HCT116 (cell line): Measurements from ENCODE around the gene SLC2A4. TPM values are rescaled to one million over a fixed set of nuclear protein-coding genes. Genes with fewer than 3 reads are reported as not detected.
A peak's percentile ranks its signal among the peaks of the same experiment; 100 is the strongest.

Experiments
- ATAC-seq: fragments of 200-7000 bp; cut with Tn5 transposase; 2 replicates; pipeline ENCODE4 v1.9.1; 2020; ENCODE audit warnings: mild to moderate bottlenecking, moderate library complexity
- BruUV-seq: library from RNA; stranded (reverse); fragments of 400-500 nt; replicated peaks from 2 replicates; lab custom pipeline; 2021; lab: Mats Ljungman, UMichigan
- CTCF ChIA-PET: fragments of 300-600 bp; sonication (Branson Sonifier 250); formaldehyde crosslinking; loops from one replicate; lab custom pipeline; 2021; ENCODE audit warnings: antibody characterized with exemption; lab: Charles Lee
- POLR2A ChIA-PET: fragments of 300-600, 350-600 bp; sonication (Branson Sonifier 250); formaldehyde crosslinking; loops from one replicate; lab custom pipeline; 2021; ENCODE audit warnings: antibody characterized with exemption; lab: Charles Lee
- RAD21 ChIA-PET, 2 experiments: fragments of 300-600 bp; sonication (Branson Sonifier 250); formaldehyde crosslinking; loops; one replicate each; lab custom pipeline; 2023; ENCODE audit warnings: low total read pairs in 2 of 2; ENCODE audit not compliant: uncharacterized antibody in 2 of 2, unreplicated experiment in 2 of 2, low non-redundant PET in 1 of 2; lab: Charles Lee
- DNase-seq: peaks from one replicate; pipeline ENCODE4 v3.0.0-alpha.2; 2010; ENCODE audit warnings: low read depth, low spot score
- H2AFZ ChIP-seq: fragments of 200-600 bp; shearing (Covaris generic), sonication (generic); 2 replicates; pipeline ENCODE4 v1.6.1; 2017; ENCODE audit warnings: low read depth, mixed run types, mixed read lengths, antibody characterized with exemption, low read length; ENCODE audit not compliant: poor library complexity, severe bottlenecking
- H3K27ac ChIP-seq: 2 replicates; pipeline ENCODE4 v1.5.1; 2012; ENCODE audit warnings: low read depth, low read length
- H3K27me3 ChIP-seq: fragments of 200-600 bp; sonication (generic); 2 replicates; pipeline ENCODE4 v1.6.1; 2016; ENCODE audit warnings: mixed run types, low read length, mixed read lengths; ENCODE audit not compliant: insufficient read depth
- H3K36me3 ChIP-seq, 2 experiments: fragments of 200-500 bp in 1 of 2; fragments of 200-600 bp in 1 of 2; sonication (Bioruptor generic) in 1 of 2; sonication (generic) in 1 of 2; 2 replicates each; pipeline versions ENCODE4 v1.5.1 to v1.6.1; 2014 to 2016; ENCODE audit warnings: low read length in 2 of 2, inconsistent platforms in 1 of 2, mixed read lengths in 1 of 2, mixed run types in 1 of 2; ENCODE audit not compliant: insufficient read depth in 2 of 2, control insufficient read depth in 1 of 2
- H3K4me1 ChIP-seq, 2 experiments: fragments of 200-600 bp in 1 of 2; sonication (generic) in 1 of 2; 2 replicates each; pipeline versions ENCODE4 v1.5.1 to v1.6.1; 2012 to 2017; ENCODE audit warnings: low read length in 2 of 2, inconsistent platforms in 1 of 2, mild to moderate bottlenecking in 1 of 2, mixed read lengths in 1 of 2, mixed run types in 1 of 2, moderate library complexity in 1 of 2; ENCODE audit not compliant: insufficient read depth in 2 of 2, control insufficient read depth in 1 of 2
- H3K4me2 ChIP-seq: fragments of 200-600 bp; sonication (generic); 2 replicates; pipeline ENCODE4 v1.6.1; 2017; ENCODE audit warnings: mixed run types, low read length, mixed read lengths
- H3K4me3 ChIP-seq, 2 experiments: fragments of 200-600 bp in 1 of 2; sonication (generic) in 1 of 2; replicated peaks in 1 of 2; 2 replicates each; pipeline ENCODE4 v1.5.1; 2011 to 2016; ENCODE audit warnings: low read length in 2 of 2, control low read depth in 1 of 2, low read depth in 1 of 2, mild to moderate bottlenecking in 1 of 2, mixed read lengths in 1 of 2, mixed run types in 1 of 2
- H3K79me2 ChIP-seq: fragments of 200-600 bp; sonication (generic); 2 replicates; pipeline ENCODE4 v1.6.1; 2017; ENCODE audit warnings: mild to moderate bottlenecking, mixed run types, low read length, moderate library complexity, mixed read lengths; ENCODE audit not compliant: insufficient read depth
- H3K9ac ChIP-seq: fragments of 200-600 bp; sonication (generic); 2 replicates; pipeline ENCODE4 v1.6.1; 2016; ENCODE audit warnings: low read length, mixed read lengths
- H3K9me2 ChIP-seq: fragments of 200-600 bp; sonication (generic), shearing (Covaris generic); 2 replicates; pipeline ENCODE4 v1.6.1; 2017; ENCODE audit warnings: mixed run types, mild to moderate bottlenecking, moderate library complexity; ENCODE audit not compliant: insufficient read depth
- H3K9me3 ChIP-seq, 2 experiments: fragments of 200-500 bp in 1 of 2; fragments of 200-600 bp in 1 of 2; sonication (Bioruptor generic) in 1 of 2; sonication (generic) in 1 of 2; 2 replicates each; pipeline ENCODE4 v1.6.1; 2014 to 2017; ENCODE audit warnings: low read length in 2 of 2, mixed read lengths in 2 of 2, inconsistent platforms in 1 of 2, low read depth in 1 of 2, mild to moderate bottlenecking in 1 of 2, mixed run types in 1 of 2, moderate library complexity in 1 of 2; ENCODE audit not compliant: control insufficient read depth in 1 of 2, insufficient read depth in 1 of 2
- H4K20me1 ChIP-seq: fragments of 200-600 bp; sonication (generic), shearing (Covaris generic); 2 replicates; pipeline ENCODE4 v1.6.1; 2017; ENCODE audit warnings: mixed run types, mild to moderate bottlenecking, moderate library complexity; ENCODE audit not compliant: insufficient read depth
- CTCF ChIP-seq, 3 experiments: fragments of 200-600 bp in 1 of 3; sonication (generic) in 1 of 3; IDR thresholded peaks in 2 of 3; conservative IDR thresholded peaks in 1 of 3; 2 replicates each; pipeline ENCODE4 v1.5.1; 2012 to 2017; ENCODE audit warnings: low read depth in 2 of 3, low read length in 2 of 3, antibody characterized with exemption in 1 of 3, borderline replicate concordance in 1 of 3, control low read depth in 1 of 3, mild to moderate bottlenecking in 1 of 3, mixed read lengths in 1 of 3, mixed run types in 1 of 3, moderate library complexity in 1 of 3; ENCODE audit not compliant: insufficient read depth in 1 of 3
- EZH2 ChIP-seq: fragments of 200-600 bp; sonication (generic); IDR thresholded peaks from 2 replicates; pipeline ENCODE4 v1.6.1; 2017; ENCODE audit warnings: antibody characterized with exemption, mixed run types
- EZH2phosphoT487 ChIP-seq: fragments of 200-600 bp; IDR thresholded peaks from 2 replicates; pipeline ENCODE4 v1.6.1; 2018; ENCODE audit warnings: antibody characterized with exemption, borderline replicate concordance
- MAX ChIP-seq: IDR thresholded peaks from 2 replicates; pipeline ENCODE4 v1.6.1; 2012
- POLR2A ChIP-seq: IDR thresholded peaks from 2 replicates; pipeline ENCODE4 v1.7.0; 2011; ENCODE audit warnings: borderline replicate concordance; ENCODE audit not compliant: insufficient read depth, insufficient read length; ENCODE audit errors: extremely low read depth
- REST ChIP-seq: IDR thresholded peaks from 2 replicates; pipeline ENCODE4 v1.6.1; 2012; ENCODE audit warnings: low read depth
- SP1 ChIP-seq: IDR thresholded peaks from 2 replicates; pipeline ENCODE4 v1.6.1; 2012; ENCODE audit warnings: low read depth
- ZBTB33 ChIP-seq: IDR thresholded peaks from 2 replicates; pipeline ENCODE4 v1.6.1; 2011; ENCODE audit warnings: mild to moderate bottlenecking, low read length, moderate library complexity; ENCODE audit not compliant: insufficient replicate concordance; ENCODE audit errors: extremely low read depth
- ZNF274 ChIP-seq: fragments of 200-500 bp; sonication (Bioruptor generic); IDR thresholded peaks from 2 replicates; pipeline ENCODE4 v1.6.1; 2014; ENCODE audit warnings: mild to moderate bottlenecking, low read depth, low read length, inconsistent platforms
- intact Hi-C: fragments of 100-400 bp; cut with micrococcal nuclease; formaldehyde crosslinking; loops from 2 replicates; pipeline ENCODE4 v1.10.0; 2022
- total RNA-seq: library from RNA; stranded (reverse); gene quantifications from one replicate; pipeline ENCODE4 v1.2.1, GENCODE V29; 2021; ENCODE audit not compliant: unreplicated experiment

SLC2A4 gene
- total RNA-seq, 1 experiment from 2014 or later, result 2.5 TPM

- Histone ChIP-seq H3K9ac (no peak overlapping the region), H3K79me2 (peaks cover 62% of the 10 kb centered on the region), H3K9me2 (no peaks in the 10 kb centered on the region), H3K4me3 (no peak overlapping the region), H3K4me2 (no peak overlapping the region), H3K27ac (no peak overlapping the region), H4K20me1 (no peaks in the 10 kb centered on the region), H3K36me3 (peaks cover 14 to 28% of the 10 kb centered on the region in 2 experiments; a peak in 3 of 4 replicates), H3K9me3 (no peaks in the 10 kb centered on the region), H2AFZ (no peak overlapping the region), H3K27me3 (no peaks in the 10 kb centered on the region), H3K4me1 (peaks cover 13 to 30% of the 10 kb centered on the region in 2 experiments)
- ChIA-PET CTCF (no interaction called here), RAD21 (no interaction called here), POLR2A (no interaction called here)
- DNase-seq, result no peak
- intact Hi-C loops, result no loop called here
- ATAC-seq, result no peak
- no peak for TF ChIP-seq ZNF274
- TF ChIP-seq REST, result no peak
- TF ChIP-seq EZH2, result no peak
- TF ChIP-seq POLR2A, result no peak
- BruUV-seq, result no TSS peak
Observed at GRCh38 chr17:7246779-7247178, 34.7 kb upstream of the SLC2A4 start.

- no peaks in the 10 kb centered on the region for H3K27me3 ChIP-seq
- no peak for ATAC-seq
- intact Hi-C loops, result no loop called here
- no TSS peak for BruUV-seq
- RAD21 ChIA-PET, result no interaction called here
- no peaks in the 10 kb centered on the region for H3K9me3 ChIP-seq
- no peak for TF ChIP-seq SP1
- no peak for TF ChIP-seq MAX
- TF ChIP-seq ZBTB33, result no peak
- TF ChIP-seq ZNF274, result no peak
- no peak for TF ChIP-seq EZH2phosphoT487
- TF ChIP-seq CTCF (IDR thresholded peaks at IDR 0.05 in 2 of 3, conservative IDR thresholded peaks at IDR 0.05 in 1 of 3; ENCODE audit: borderline replicate concordance in 1 of 3, insufficient read depth in 1 of 3, low read depth in 2 of 3, low read length in 2 of 3), result no peak
- TF ChIP-seq, all 23 proteins: peak for 0
- H3K27ac ChIP-seq, result no peak overlapping the region
- POLR2A ChIA-PET, result interaction anchor here (0.7 kb wide), 1 partner anchor 1000 kb away, joined by 3 read pairs; the partner anchor contains the start of gene PFAS
- DNase-seq, result no peak
- no peaks in the 10 kb centered on the region for H3K9me2 ChIP-seq
- H3K9ac ChIP-seq, result 0 out of 2 replicates have a peak overlapping the region, but pooled peaks have one; percentile 4
- H3K4me2 ChIP-seq, result no peak overlapping the region
- no peak overlapping the region for H2AFZ ChIP-seq
- peaks cover 13 to 25% of the 10 kb centered on the region in 2 experiments for H3K4me1 ChIP-seq
- H3K36me3 ChIP-seq, result peaks cover 14 to 27% of the 10 kb centered on the region in 2 experiments; a peak in 3 of 4 replicates
- CTCF ChIA-PET, result interaction anchor here (1.9 kb wide), 1 partner anchor 28 kb away, joined by 5 read pairs; no protein-coding TSS in a partner anchor
- H4K20me1 ChIP-seq, result no peaks in the 10 kb centered on the region
- peaks cover 70% of the 10 kb centered on the region for H3K79me2 ChIP-seq
- no peak overlapping the region for H3K4me3 ChIP-seq
Observed at GRCh38 chr17:7248796-7249195, 32.7 kb upstream of the SLC2A4 start.
